Fibroblast of lung (primary cell): ENCODE results near the gene SYT14. TPM values are rescaled to one million over a fixed set of nuclear protein-coding genes. Genes with fewer than 3 reads are reported as not detected.

Experiments
- DNase-seq, 2 donors: peaks; one replicate each; pipeline versions ENCODE4 v3.0.0 to v3.0.0-alpha.2; 2010; ENCODE audit warnings: low read depth in 2 of 2
- H2AFZ ChIP-seq: 2 replicates; pipeline ENCODE4 v1.5.1; 2012; ENCODE audit warnings: low read length, control low read depth, inconsistent platforms
- H3K27ac ChIP-seq: 2 replicates; pipeline ENCODE4 v1.5.1; 2011; ENCODE audit warnings: low read length, control low read depth; ENCODE audit not compliant: insufficient read depth
- H3K27me3 ChIP-seq: 2 replicates; pipeline ENCODE4 v1.5.1; 2011; ENCODE audit warnings: mild to moderate bottlenecking, low read length; ENCODE audit not compliant: control insufficient read depth, insufficient read depth
- H3K36me3 ChIP-seq: 2 replicates; pipeline ENCODE4 v1.5.1; 2011; ENCODE audit warnings: low read length; ENCODE audit not compliant: control insufficient read depth, insufficient read depth
- H3K4me1 ChIP-seq: 2 replicates; pipeline ENCODE4 v1.5.1; 2011; ENCODE audit warnings: low read length; ENCODE audit not compliant: control insufficient read depth, insufficient read depth; ENCODE audit errors: extremely low read depth
- H3K4me2 ChIP-seq: 2 replicates; pipeline ENCODE4 v1.5.1; 2011; ENCODE audit warnings: low read length, control low read depth; ENCODE audit not compliant: insufficient read depth; ENCODE audit errors: extremely low read depth
- H3K4me3 ChIP-seq, 4 experiments: fragments of 200-600 bp in 1 of 4; sonication (generic) in 1 of 4; replicated peaks in 1 of 4; 2 replicates each; pipeline ENCODE4 v1.5.1; 2011 to 2016; ENCODE audit warnings: low read length in 4 of 4, low read depth in 3 of 4, mild to moderate bottlenecking in 3 of 4, control low read depth in 2 of 4, inconsistent platforms in 1 of 4, mixed read lengths in 1 of 4; ENCODE audit not compliant: insufficient read depth in 1 of 4; ENCODE audit errors: control extremely low read depth in 1 of 4
- H3K79me2 ChIP-seq: 2 replicates; pipeline ENCODE4 v1.5.1; 2012; ENCODE audit warnings: mild to moderate bottlenecking, low read length, inconsistent platforms; ENCODE audit not compliant: control insufficient read depth, insufficient read depth
- H3K9ac ChIP-seq: 2 replicates; pipeline ENCODE4 v1.5.1; 2011; ENCODE audit warnings: mild to moderate bottlenecking, low read length, control low read depth; ENCODE audit not compliant: insufficient read depth
- H3K9me3 ChIP-seq: 2 replicates; pipeline ENCODE4 v1.5.1; 2012; ENCODE audit warnings: low read depth, low read length; ENCODE audit not compliant: control insufficient read depth, insufficient read depth
- H4K20me1 ChIP-seq: 2 replicates; pipeline ENCODE4 v1.5.1; 2011; ENCODE audit warnings: low read length; ENCODE audit not compliant: control insufficient read depth, insufficient read depth; ENCODE audit errors: extremely low read depth
- EZH2 ChIP-seq: IDR thresholded peaks from 2 replicates; pipeline ENCODE4 v1.5.1; 2012; ENCODE audit warnings: low read length, control low read depth, mild to moderate bottlenecking; ENCODE audit errors: missing control alignments
- polyA plus RNA-seq, 2 donors: library from polyadenylated mRNA; depleted of rRNA in 1 of 2; stranded (reverse) in 1 of 2; unstranded in 1 of 2; fragments of >200 nt; gene quantifications; 2 replicates each; pipeline ENCODE4 v1.2.1, GENCODE V29; 2011 to 2012; ENCODE audit warnings: missing spikeins in 1 of 2
- total RNA-seq: library from RNA; depleted of rRNA; stranded (reverse); fragments of >200 nt; gene quantifications from 2 replicates; pipeline ENCODE4 v1.2.1, GENCODE V29; 2014
- TF ChIP-seq, protein P1 (sequence below), 2 donors: IDR thresholded peaks in 1 of 2; conservative IDR thresholded peaks in 1 of 2; 1 replicate in 1 of 2; 2 replicates in 1 of 2; pipeline ENCODE4 v1.5.1; 2011 to 2012; ENCODE audit warnings: low read length in 2 of 2, control low read depth in 1 of 2, inconsistent platforms in 1 of 2, low read depth in 1 of 2, mild to moderate bottlenecking in 1 of 2

SYT14 gene
- total and polyA plus RNA-seq, 2 donors (not counting 1 experiment from before 2014, with no cell fraction given) = 0.84 to 0.99 TPM

DNA sequence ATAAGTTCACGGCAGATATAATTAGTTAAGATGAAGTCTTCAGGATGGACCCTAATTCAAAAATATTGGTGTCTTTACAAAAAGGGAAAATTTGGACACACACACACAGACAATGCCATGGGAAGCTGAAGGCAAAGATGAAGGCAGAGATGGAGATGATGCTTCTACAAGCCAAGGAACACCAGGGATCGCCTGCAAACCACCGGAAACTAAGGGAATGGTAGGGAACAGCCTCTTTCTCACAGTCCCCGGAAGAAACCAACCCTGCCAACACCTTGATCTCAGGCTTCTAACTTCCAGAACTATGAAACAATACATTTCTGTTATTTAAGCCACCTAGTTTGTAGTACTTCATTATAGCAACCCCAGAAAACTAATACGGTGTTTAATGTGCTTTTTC lies 279.5 kb downstream of the SYT14 start:
- Histone ChIP-seq H3K36me3 (no peaks in the 10 kb centered on the region), H3K4me3 (no peak overlapping the region), H3K27me3 (no peaks in the 10 kb centered on the region), H3K79me2 (no peaks in the 10 kb centered on the region), H3K9me3 (no peaks in the 10 kb centered on the region), H2AFZ (no peak overlapping the region), H3K9ac (no peak overlapping the region), H3K27ac (no peak overlapping the region), H3K4me1 (no peaks in the 10 kb centered on the region), H4K20me1 (no peaks in the 10 kb centered on the region), H3K4me2 (no peak overlapping the region)
- TF ChIP-seq, protein P1, sequence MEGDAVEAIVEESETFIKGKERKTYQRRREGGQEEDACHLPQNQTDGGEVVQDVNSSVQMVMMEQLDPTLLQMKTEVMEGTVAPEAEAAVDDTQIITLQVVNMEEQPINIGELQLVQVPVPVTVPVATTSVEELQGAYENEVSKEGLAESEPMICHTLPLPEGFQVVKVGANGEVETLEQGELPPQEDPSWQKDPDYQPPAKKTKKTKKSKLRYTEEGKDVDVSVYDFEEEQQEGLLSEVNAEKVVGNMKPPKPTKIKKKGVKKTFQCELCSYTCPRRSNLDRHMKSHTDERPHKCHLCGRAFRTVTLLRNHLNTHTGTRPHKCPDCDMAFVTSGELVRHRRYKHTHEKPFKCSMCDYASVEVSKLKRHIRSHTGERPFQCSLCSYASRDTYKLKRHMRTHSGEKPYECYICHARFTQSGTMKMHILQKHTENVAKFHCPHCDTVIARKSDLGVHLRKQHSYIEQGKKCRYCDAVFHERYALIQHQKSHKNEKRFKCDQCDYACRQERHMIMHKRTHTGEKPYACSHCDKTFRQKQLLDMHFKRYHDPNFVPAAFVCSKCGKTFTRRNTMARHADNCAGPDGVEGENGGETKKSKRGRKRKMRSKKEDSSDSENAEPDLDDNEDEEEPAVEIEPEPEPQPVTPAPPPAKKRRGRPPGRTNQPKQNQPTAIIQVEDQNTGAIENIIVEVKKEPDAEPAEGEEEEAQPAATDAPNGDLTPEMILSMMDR (conservative IDR thresholded peaks at IDR 0.05 in 1 of 2, IDR thresholded peaks at IDR 0.05 in 1 of 2; ENCODE audit: low read depth in 1 of 2, low read length in 2 of 2) = no peak
- no peak for DNase-seq

DNA sequence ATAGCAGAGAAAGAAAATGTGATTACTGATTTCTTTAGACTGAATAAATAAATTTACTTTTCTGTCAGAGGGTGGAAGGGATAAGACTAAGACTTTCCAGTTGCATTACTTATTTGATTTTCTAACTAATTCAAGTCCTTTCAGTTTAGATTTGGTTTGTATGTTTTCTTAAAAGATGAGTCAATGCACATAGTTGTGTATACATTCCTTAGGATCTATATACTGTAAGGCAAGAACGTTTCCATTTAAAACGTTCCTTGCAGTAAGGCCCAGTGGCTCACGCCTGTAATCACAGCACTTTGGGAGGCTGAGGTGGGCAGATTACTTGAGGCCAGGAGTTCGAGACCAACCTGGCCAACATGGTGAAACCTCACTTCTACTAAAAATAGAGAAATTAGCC lies 280.0 kb downstream of the SYT14 start:
- peaks cover 1% of the 10 kb centered on the region for H3K27me3 ChIP-seq
- no peaks in the 10 kb centered on the region for H3K4me1 ChIP-seq
- no peaks in the 10 kb centered on the region for H4K20me1 ChIP-seq
- H2AFZ ChIP-seq = no peak overlapping the region
- no peak overlapping the region for H3K4me2 ChIP-seq
- H3K79me2 ChIP-seq = no peaks in the 10 kb centered on the region
- H3K9me3 ChIP-seq = no peaks in the 10 kb centered on the region
- TF ChIP-seq EZH2 = no peak
- TF ChIP-seq, protein P1 (conservative IDR thresholded peaks at IDR 0.05 in 1 of 2, IDR thresholded peaks at IDR 0.05 in 1 of 2; ENCODE audit: low read depth in 1 of 2, low read length in 2 of 2) = no peak
- no peak overlapping the region for H3K27ac ChIP-seq
- H3K36me3 ChIP-seq = no peaks in the 10 kb centered on the region
- no peak overlapping the region for H3K4me3 ChIP-seq
- no peak overlapping the region for H3K9ac ChIP-seq
- peak in 1 of 2 donors; percentile 10 for DNase-seq

Other genes starting within 250 kb of the SYT14 start
- 20.3 and 31.5 TPM in 2 replicates for gene HSD11B1, start 233.4 kb upstream of the SYT14 start, total RNA-seq
- gene HSD11B1, start 233.4 kb upstream of the SYT14 start, polyA plus RNA-seq = 7.1 and 31.0 TPM in 2 replicates
- not detected in 2 replicates for gene TRAF3IP3, start 182.2 kb upstream of the SYT14 start, total RNA-seq
- gene TRAF3IP3, start 182.2 kb upstream of the SYT14 start, polyA plus RNA-seq = not detected in 2 replicates
- 3.1 and 4.3 TPM in 2 replicates for gene C1orf74, start 153.7 kb upstream of the SYT14 start, total RNA-seq
- gene C1orf74, start 153.7 kb upstream of the SYT14 start, polyA plus RNA-seq = 1.8 and 2.2 TPM in 2 replicates
- gene IRF6, start 132.1 kb upstream of the SYT14 start, total RNA-seq = under 0.01 and 0.66 TPM in 2 replicates
- 0.87 and 1.00 TPM in 2 replicates for gene IRF6, start 132.1 kb upstream of the SYT14 start, polyA plus RNA-seq
- gene UTP25, start 110.2 kb upstream of the SYT14 start, total RNA-seq = 6.9 and 10.4 TPM in 2 replicates
- gene UTP25, start 110.2 kb upstream of the SYT14 start, polyA plus RNA-seq = 12.3 and 13.8 TPM in 2 replicates